Ovary (tissue), 9 donors: Measurements from ENCODE around the gene S1PR5. TPM values are rescaled to one million over a fixed set of nuclear protein-coding genes. Genes with fewer than 3 reads are reported as not detected.
"Not testable (repeated sequence)": the region's sequence is repeated elsewhere in the genome, so short reads cannot be mapped to it uniquely, and the experiment has no call there.

Source experiments
- DNase-seq, 5 donors: peaks; one replicate each; pipeline ENCODE4 v3.0.0-alpha.2; 2019 to 2020
- H3K27ac ChIP-seq, 2 donors: fragments of 200-600 bp; one replicate each; pipeline versions ENCODE4 v1.5.1 to v1.8.0; 2019 to 2022
- H3K27me3 ChIP-seq: fragments of 200-600 bp; one replicate; pipeline ENCODE4 v1.8.0; 2022
- H3K36me3 ChIP-seq: fragments of 200-600 bp; sonication (generic); one replicate; pipeline ENCODE4 v1.5.1; 2019
- H3K4me1 ChIP-seq: one replicate; pipeline ENCODE4 v1.8.1; 2013; ENCODE audit warnings: mild to moderate bottlenecking, moderate library complexity; ENCODE audit not compliant: insufficient read depth
- H3K4me3 ChIP-seq: fragments of 200-600 bp; sonication (generic); one replicate; pipeline ENCODE4 v1.5.1; 2017
- H3K9me3 ChIP-seq, 2 donors: fragments of 200-600 bp in 1 of 2; sonication (generic) in 1 of 2; one replicate each; pipeline versions ENCODE4 v1.5.1 to v1.8.1; 2013 to 2019; ENCODE audit warnings: mild to moderate bottlenecking in 1 of 2, moderate library complexity in 1 of 2
- CTCF ChIP-seq, 3 donors: fragments of 450-650 bp in 2 of 3; fragments of 200-600 bp in 1 of 3; IDR thresholded peaks; one replicate each; pipeline versions ENCODE4 v1.5.1 to v1.8.0; 2016 to 2022; ENCODE audit warnings: antibody characterized with exemption in 3 of 3, mild to moderate bottlenecking in 1 of 3
- EP300 ChIP-seq: sonication (generic); formaldehyde crosslinking; IDR thresholded peaks from one replicate; pipeline ENCODE4 v1.6.1; 2017; ENCODE audit warnings: antibody characterized with exemption
- POLR2A ChIP-seq: fragments of 450-650 bp; IDR thresholded peaks from one replicate; pipeline ENCODE4 v1.6.1; 2017; ENCODE audit warnings: antibody characterized with exemption, mild to moderate bottlenecking, moderate library complexity
- WGBS, 3 donors: extraction: QIAGEN DNeasy Blood & Tissue Kit in 1 of 3; methylation state at CpG; one replicate each; pipeline versions ENCODE4 v1.1.5 to v1.1.7; 2013 to 2017; 5-methylcytosine and 5-hydroxymethylcytosine counted together
- intact Hi-C, 4 donors: fragments of 100-400 bp; cut with DNase I; formaldehyde crosslinking; loops; one replicate each; pipeline versions ENCODE4 v1.11.0 to v1.15.1; 2022 to 2023
- polyA plus RNA-seq, 2 donors: library from polyadenylated mRNA; stranded (reverse); fragments of 200-250 nt in 1 of 2; fragments of 350-450 nt in 1 of 2; fragmentation: Illumina TruSeq in 1 of 2; extraction: RNeasy Lipid Tissue Mini Kit (QIAGEN cat#74804) in 1 of 2; gene quantifications; one replicate each; pipeline ENCODE4 v1.2.3, GENCODE V29; 2013 to 2014
- total RNA-seq, 7 donors: library from RNA; depleted of rRNA in 2 of 7; stranded (reverse); fragments of >200 nt in 2 of 7; fragmentation: NEBNext Ultra II Directional in 3 of 7; extraction: Animal tissue kit (Norgen Biotek cat#: 25700) in 3 of 7; gene quantifications; one replicate each; pipeline versions ENCODE4 v1.1.0 to v1.2.4, GENCODE V29; 2016 to 2023
- donor health status: DM: no; HTN: no; CAD: no; lungs with moderate emphysema.
- donor health status: DM: no; HTN: no; CAD: no.
- donor health status: Bipolar disorder and iron deficiency.
- donor health status: DM: yes; HTN: yes; CAD: no.
- donor health status: DM: no; HTN: no; CAD: no.
- donor health status: DM: yes; HTN: yes; CAD: no.

Gene S1PR5
- total and polyA plus RNA-seq, 9 donors = 0.12 to 1.4 (median 0.34) TPM; not detected in 1

DNA sequence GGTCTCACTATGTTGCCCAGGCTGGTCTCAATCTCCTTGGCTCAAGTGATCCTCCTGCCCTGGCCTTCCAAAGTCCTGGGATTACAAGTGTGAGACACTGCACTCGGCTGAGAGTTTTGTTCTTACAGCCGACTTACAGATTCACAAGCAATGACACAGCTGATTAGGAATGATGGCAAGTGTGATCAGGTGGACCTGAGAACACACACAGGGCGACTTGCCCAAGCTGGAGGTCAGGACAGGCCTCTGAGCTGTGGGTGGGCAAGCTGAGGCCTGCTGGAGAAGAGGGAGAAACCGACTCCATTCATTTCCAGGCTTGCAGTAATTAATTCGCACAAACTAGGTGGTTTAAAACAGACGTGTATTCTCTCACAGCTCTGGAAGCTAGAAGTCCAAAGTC is 18.4 kb upstream of the S1PR5 start:
- H3K27me3 ChIP-seq = no peaks in the 10 kb centered on the region
- 66 to 74% (median 66%) methylated on average over 6 of the region's 6 CpGs for whole genome bisulfite sequencing, 3 donors

GRCh38 chr19:10533646-10534386 is 16.6 kb upstream of the S1PR5 start:
- intact Hi-C loops = no loop called here
- no peaks in the 10 kb centered on the region for H3K4me1 ChIP-seq
- no peaks in the 10 kb centered on the region for H3K9me3 ChIP-seq
- DNase-seq = no peak
- 53 to 63% (median 55%) methylated on average over 10 of the region's 10 CpGs for WGBS, 3 donors
- no peaks in the 10 kb centered on the region for H3K27me3 ChIP-seq
- no peak overlapping the region for H3K27ac ChIP-seq
- H3K4me3 ChIP-seq = no peak overlapping the region
- no peak for TF ChIP-seq CTCF (IDR thresholded peaks at IDR 0.05)
- no peak for TF ChIP-seq EP300
- no peak for TF ChIP-seq POLR2A
- H3K36me3 ChIP-seq = no peaks in the 10 kb centered on the region

More for the DNA sequence above, 18.4 kb upstream of the S1PR5 start:
- TF ChIP-seq CTCF (IDR thresholded peaks at IDR 0.05) = no peak
- TF ChIP-seq EP300 = no peak
- no peak for TF ChIP-seq POLR2A
- no peak overlapping the region for H3K27ac ChIP-seq
- intact Hi-C loops = no loop called here
- DNase-seq = no peak
- H3K4me1 ChIP-seq = no peaks in the 10 kb centered on the region
- H3K36me3 ChIP-seq = no peaks in the 10 kb centered on the region
- H3K9me3 ChIP-seq = no peaks in the 10 kb centered on the region
- H3K4me3 ChIP-seq = no peak overlapping the region

DNA sequence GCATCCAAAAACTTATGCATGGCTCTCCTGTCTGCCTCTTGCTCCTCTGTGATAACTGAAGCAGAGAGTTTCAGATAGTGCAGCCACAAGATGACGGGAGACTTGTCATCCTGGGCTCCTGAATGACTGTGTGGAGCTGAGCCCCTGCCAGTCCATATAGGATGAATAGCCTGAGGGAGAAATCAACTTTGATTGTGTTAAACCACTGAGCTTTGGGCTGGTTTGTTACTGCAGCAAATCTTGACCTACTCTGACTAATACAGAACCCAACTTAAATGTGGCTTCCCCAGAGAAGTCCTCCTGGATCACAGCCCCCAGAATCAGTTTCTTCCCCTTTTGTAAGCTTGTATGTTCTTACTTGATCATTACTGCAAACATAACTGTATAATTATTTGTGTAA is 15.2 kb upstream of the S1PR5 start:
- no peak overlapping the region for H3K4me3 ChIP-seq
- no peaks in the 10 kb centered on the region for H3K36me3 ChIP-seq
- 84 to 100% (median 94%) methylated on average over 1 of the region's 1 CpG for WGBS, 3 donors
- H3K9me3 ChIP-seq = no peaks in the 10 kb centered on the region
- TF ChIP-seq POLR2A (no peak), EP300 (no peak), CTCF (IDR thresholded peaks at IDR 0.05) (no peak)
- intact Hi-C loops = no loop called here
- DNase-seq = no peak
- H3K27me3 ChIP-seq = no peaks in the 10 kb centered on the region
- no peaks in the 10 kb centered on the region for H3K4me1 ChIP-seq
- H3K27ac ChIP-seq = no peak overlapping the region

- WGBS, 3 donors = 83 to 87% (median 83%) methylated on average over 8 of the region's 8 CpGs
- intact Hi-C loops, DNase-seq, H3K4me1 ChIP-seq, H3K27ac ChIP-seq, H3K36me3 ChIP-seq, H3K4me3 ChIP-seq, H3K27me3 ChIP-seq, H3K9me3 ChIP-seq: not testable (repeated sequence)
These were observed 9.6 kb upstream of the S1PR5 start for GRCh38 chr19:10526887-10527286.

- TF ChIP-seq POLR2A (no peak), CTCF (IDR thresholded peaks at IDR 0.05) (no peak), EP300 (no peak)
- Histone ChIP-seq H3K27me3 (no peaks in the 10 kb centered on the region), H3K4me1 (no peaks in the 10 kb centered on the region), H3K9me3 (no peaks in the 10 kb centered on the region), H3K36me3 (no peaks in the 10 kb centered on the region), H3K27ac (no peak overlapping the region), H3K4me3 (no peak overlapping the region)
- no peak for DNase-seq
- WGBS, 3 donors = 87 to 94% (median 90%) methylated on average over 7 of the region's 7 CpGs
- intact Hi-C loops = no loop called here
These were observed 8.4 kb upstream of the S1PR5 start for GRCh38 chr19:10525636-10526035.
